Activated CD8-positive, alpha-beta memory T cell treated with anti-CD3 and anti-CD28 coated beads for 48 hours (primary cell): Measurements from ENCODE around the gene CRELD1.
"Not testable (repeated sequence)": the region's sequence is repeated elsewhere in the genome, so short reads cannot be mapped to it uniquely, and the experiment has no call there.

Experiments used
- DNase-seq, 3 experiments: peaks; one replicate each; pipeline ENCODE4 v3.0.0-alpha.2; 2020; ENCODE audit warnings: low read depth in 2 of 3, low spot score in 2 of 3

The CRELD1 gene

GRCh38 chr3:9934993-9935392 is 1.4 kb downstream of the CRELD1 start:
- no peak for DNase-seq

GRCh38 chr3:9935966-9936510 is 2.4 kb downstream of the CRELD1 start:
- no peak for DNase-seq

GRCh38 chr3:9937486-9938238 is 4.0 kb downstream of the CRELD1 start:
- no peak for DNase-seq

- DNase-seq = no peak
Observed at GRCh38 chr3:9938966-9939365, 5.3 kb downstream of the CRELD1 start.

- not testable (repeated sequence) for DNase-seq
Observed at GRCh38 chr3:9939906-9940305, 6.3 kb downstream of the CRELD1 start.

GRCh38 chr3:9940746-9941145 is 7.1 kb downstream of the CRELD1 start:
- DNase-seq = no peak

GRCh38 chr3:9942164-9942563 is 8.5 kb downstream of the CRELD1 start:
- DNase-seq = no peak

GRCh38 chr3:9942934-9943690 is 9.5 kb downstream of the CRELD1 start:
- DNase-seq = no peak

GRCh38 chr3:9944271-9944670 is 10.6 kb downstream of the CRELD1 start:
- no peak for DNase-seq

- no peak for DNase-seq
Observed at GRCh38 chr3:9945358-9945757, 11.7 kb downstream of the CRELD1 start.

GRCh38 chr3:9946112-9947024 is 12.7 kb downstream of the CRELD1 start:
- DNase-seq = peak; percentile 33 to 77 (median 69)

- DNase-seq = no peak
Observed at GRCh38 chr3:9947025-9947995, 13.7 kb downstream of the CRELD1 start.

GRCh38 chr3:9948586-9948985 is 15.0 kb downstream of the CRELD1 start:
- DNase-seq = no peak

GRCh38 chr3:9949115-9949514 is 15.5 kb downstream of the CRELD1 start:
- DNase-seq = no peak

GRCh38 chr3:9949626-9950025 is 16.0 kb downstream of the CRELD1 start:
- no peak for DNase-seq

GRCh38 chr3:9951126-9951525 is 17.5 kb downstream of the CRELD1 start:
- DNase-seq = no peak

- no peak for DNase-seq
Observed at GRCh38 chr3:9951598-9951961, 17.9 kb downstream of the CRELD1 start.

GRCh38 chr3:9951962-9952805 is 18.6 kb downstream of the CRELD1 start, which contains the start of gene PRRT3:
Gene PRRT3, minus strand, starts transcription at chr3:9952408. Its CDS starts 2,293 bp downstream, at chr3:9950115.
- DNase-seq = peak in 2 of 3 experiments; percentile 34 to 52

- DNase-seq = no peak
Observed at GRCh38 chr3:9955067-9955502, 21.5 kb downstream of the CRELD1 start.
